Stimulated activated effector memory CD8-positive, alpha-beta T cell treated with anti-CD3 and anti-CD28 coated beads, Interleukin-12 subunit alpha, Interleukin-12 subunit beta, amount 100 ng/mL, for 72 hours (primary cell): ENCODE results near the gene CD6.

Source experiments
- ATAC-seq: fragments of 150-1000 bp; cut with Tn5 transposase; 2 replicates; pipeline ENCODE4 v1.10.0; 2021
- DNase-seq, 2 donors: peaks; one replicate each; pipeline ENCODE4 v3.0.0; 2021 to 2022; ENCODE audit warnings: low spot score in 2 of 2
- H3K27ac Mint-ChIP-seq: one replicate; pipeline ENCODE4 v1.8.0; 2022; ENCODE audit warnings: mild to moderate bottlenecking, mixed read lengths
- H3K36me3 Mint-ChIP-seq: one replicate; pipeline ENCODE4 v1.8.0; 2022; ENCODE audit warnings: mild to moderate bottlenecking, mixed read lengths
- H3K4me1 Mint-ChIP-seq: one replicate; pipeline ENCODE4 v1.8.0; 2022; ENCODE audit warnings: mixed read lengths
- H3K4me3 Mint-ChIP-seq: one replicate; pipeline ENCODE4 v1.8.0; 2022; ENCODE audit warnings: mild to moderate bottlenecking, mixed read lengths
- H3K9me3 Mint-ChIP-seq: one replicate; pipeline ENCODE4 v1.8.0; 2022; ENCODE audit warnings: mixed read lengths

The CD6 gene, protein sequence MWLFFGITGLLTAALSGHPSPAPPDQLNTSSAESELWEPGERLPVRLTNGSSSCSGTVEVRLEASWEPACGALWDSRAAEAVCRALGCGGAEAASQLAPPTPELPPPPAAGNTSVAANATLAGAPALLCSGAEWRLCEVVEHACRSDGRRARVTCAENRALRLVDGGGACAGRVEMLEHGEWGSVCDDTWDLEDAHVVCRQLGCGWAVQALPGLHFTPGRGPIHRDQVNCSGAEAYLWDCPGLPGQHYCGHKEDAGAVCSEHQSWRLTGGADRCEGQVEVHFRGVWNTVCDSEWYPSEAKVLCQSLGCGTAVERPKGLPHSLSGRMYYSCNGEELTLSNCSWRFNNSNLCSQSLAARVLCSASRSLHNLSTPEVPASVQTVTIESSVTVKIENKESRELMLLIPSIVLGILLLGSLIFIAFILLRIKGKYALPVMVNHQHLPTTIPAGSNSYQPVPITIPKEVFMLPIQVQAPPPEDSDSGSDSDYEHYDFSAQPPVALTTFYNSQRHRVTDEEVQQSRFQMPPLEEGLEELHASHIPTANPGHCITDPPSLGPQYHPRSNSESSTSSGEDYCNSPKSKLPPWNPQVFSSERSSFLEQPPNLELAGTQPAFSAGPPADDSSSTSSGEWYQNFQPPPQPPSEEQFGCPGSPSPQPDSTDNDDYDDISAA

DNA sequence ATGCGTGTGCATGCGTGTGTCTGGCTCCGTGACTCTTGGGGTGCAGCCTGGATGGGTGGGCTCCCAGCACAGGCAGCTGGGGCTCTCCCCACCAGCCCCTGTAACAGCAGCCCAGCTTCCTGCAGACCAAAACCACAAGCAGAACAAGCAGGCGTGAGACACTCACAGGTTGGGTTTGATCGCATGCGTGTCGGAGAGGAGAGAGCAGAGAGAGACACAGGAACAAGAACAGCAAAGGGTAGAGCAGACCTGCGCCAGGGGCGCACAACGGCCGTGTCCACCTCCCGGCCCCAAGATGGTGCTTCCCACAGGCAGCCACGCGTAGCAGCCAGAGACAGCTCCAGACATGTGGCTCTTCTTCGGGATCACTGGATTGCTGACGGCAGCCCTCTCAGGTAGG, at the start of gene CD6:
Gene CD6 (plus strand): TSS at position 161 of the 400 bp plus-strand sequence. CDS start 186 bp downstream, at position 347.
- Mint-ChIP-seq H3K27ac (peak within 1 kb of the TSS; percentile 98), H3K4me1 (peaks cover 36% of the 10 kb centered on the region), H3K9me3 (no peaks in the 10 kb centered on the region), H3K4me3 (peak within 1 kb of the TSS; percentile 86), H3K36me3 (peaks cover 40% of the 10 kb centered on the region)
- DNase-seq, result peak in 1 of 2 donors; percentile 81
- ATAC-seq, result peak; percentile 78

DNA sequence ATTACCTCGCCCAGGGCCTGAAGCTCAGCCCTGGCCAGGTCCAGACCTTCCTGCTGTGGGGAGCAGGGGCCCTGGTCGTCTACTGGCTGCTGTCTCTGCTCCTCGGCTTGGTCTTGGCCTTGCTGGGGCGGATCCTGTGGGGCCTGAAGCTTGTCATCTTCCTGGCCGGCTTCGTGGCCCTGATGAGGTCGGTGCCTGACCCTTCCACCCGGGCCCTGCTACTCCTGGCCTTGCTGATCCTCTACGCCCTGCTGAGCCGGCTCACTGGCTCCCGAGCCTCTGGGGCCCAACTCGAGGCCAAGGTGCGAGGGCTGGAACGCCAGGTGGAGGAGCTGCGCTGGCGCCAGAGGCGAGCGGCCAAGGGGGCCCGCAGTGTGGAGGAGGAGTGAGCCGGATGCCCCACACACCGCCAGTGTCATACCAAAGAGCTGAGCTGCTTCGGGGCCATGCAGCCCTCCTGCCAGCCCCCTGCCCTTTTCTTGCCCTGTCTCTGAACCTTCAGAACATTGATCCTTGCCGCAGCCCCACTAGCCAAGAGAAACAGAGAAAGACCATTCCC, 49.6 kb upstream of the CD6 start:
- H3K27ac Mint-ChIP-seq, result no peak overlapping the region
- H3K9me3 Mint-ChIP-seq, result no peaks in the 10 kb centered on the region
- no peak for ATAC-seq
- peaks cover 47% of the 10 kb centered on the region for H3K36me3 Mint-ChIP-seq
- H3K4me3 Mint-ChIP-seq, result no peak overlapping the region
- peaks cover 42% of the 10 kb centered on the region for H3K4me1 Mint-ChIP-seq
- DNase-seq, result no peak

DNA sequence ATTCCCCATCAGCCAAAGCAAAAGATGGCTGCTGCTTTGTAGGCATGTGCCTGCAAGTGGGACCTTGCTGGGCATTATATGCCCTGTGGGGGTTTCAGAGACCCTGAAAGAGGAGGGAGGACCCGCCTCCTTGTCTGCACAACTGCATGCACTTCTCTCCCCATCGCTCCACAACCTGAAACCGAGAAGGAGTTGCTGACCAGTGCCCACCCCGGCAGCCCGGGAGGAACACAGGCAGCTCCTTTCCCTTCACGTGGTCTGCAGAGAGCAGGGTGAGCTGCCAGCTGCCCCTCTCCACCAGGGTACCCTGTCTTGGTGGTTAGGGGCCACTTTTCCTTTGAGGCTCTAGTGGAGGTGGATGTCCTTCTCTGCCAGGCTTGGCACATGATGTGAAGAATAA, 48.6 kb upstream of the CD6 start:
- peaks cover 46% of the 10 kb centered on the region for H3K4me1 Mint-ChIP-seq
- no peak for ATAC-seq
- no peaks in the 10 kb centered on the region for H3K9me3 Mint-ChIP-seq
- H3K36me3 Mint-ChIP-seq, result peaks cover 47% of the 10 kb centered on the region
- no peak overlapping the region for H3K27ac Mint-ChIP-seq
- peak overlapping the region; percentile 61 for H3K4me3 Mint-ChIP-seq
- DNase-seq, result no peak

DNA sequence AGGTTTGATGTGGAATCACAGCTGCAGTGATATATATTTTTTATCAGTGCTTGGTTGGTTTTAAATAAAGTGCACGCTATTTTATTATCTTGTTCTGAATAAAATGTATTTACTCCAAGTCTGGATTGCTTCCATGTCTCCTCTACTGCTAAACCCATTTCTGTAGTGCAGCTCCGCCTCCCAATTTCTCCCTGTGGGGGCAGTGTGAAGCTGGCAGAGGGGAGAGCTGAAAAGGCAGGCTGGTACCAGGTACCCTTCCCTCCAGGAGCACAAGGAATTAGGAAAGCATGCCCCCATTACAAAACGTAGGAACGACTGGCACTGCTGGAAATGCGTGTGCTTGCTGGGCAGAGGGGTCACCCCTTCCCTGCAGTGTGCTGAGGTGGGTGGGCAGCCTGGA, 48.2 kb upstream of the CD6 start:
- Mint-ChIP-seq H3K4me3 (peak overlapping the region; percentile 61), H3K9me3 (no peaks in the 10 kb centered on the region)

DNA sequence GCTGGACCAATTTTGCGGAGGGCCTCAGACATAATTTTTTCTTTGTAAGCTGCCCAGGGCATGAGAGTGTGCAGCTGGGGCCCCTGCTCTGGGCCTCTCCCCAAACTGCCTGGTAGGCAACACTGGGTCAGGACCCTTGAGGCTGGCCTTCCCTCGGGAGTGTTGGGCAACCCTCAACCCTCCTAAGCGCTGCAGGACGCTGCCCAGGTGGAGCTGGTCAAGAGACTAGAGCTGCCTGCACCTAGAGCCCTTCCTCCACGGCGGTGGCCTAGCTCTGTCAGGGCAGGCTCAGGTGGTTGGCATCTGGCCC, 47.7 kb upstream of the CD6 start:
- H3K4me3 Mint-ChIP-seq, result peak overlapping the region; percentile 61
- no peak overlapping the region for H3K27ac Mint-ChIP-seq
- no peaks in the 10 kb centered on the region for H3K9me3 Mint-ChIP-seq
- H3K4me1 Mint-ChIP-seq, result peaks cover 46% of the 10 kb centered on the region
- DNase-seq (no peak), ATAC-seq (no peak)
- H3K36me3 Mint-ChIP-seq, result peaks cover 47% of the 10 kb centered on the region

More for the DNA sequence above, 48.2 kb upstream of the CD6 start:
- H3K4me1 Mint-ChIP-seq, result peaks cover 46% of the 10 kb centered on the region
- ATAC-seq (no peak), DNase-seq (no peak)
- no peak overlapping the region for H3K27ac Mint-ChIP-seq
- H3K36me3 Mint-ChIP-seq, result peaks cover 47% of the 10 kb centered on the region

DNA sequence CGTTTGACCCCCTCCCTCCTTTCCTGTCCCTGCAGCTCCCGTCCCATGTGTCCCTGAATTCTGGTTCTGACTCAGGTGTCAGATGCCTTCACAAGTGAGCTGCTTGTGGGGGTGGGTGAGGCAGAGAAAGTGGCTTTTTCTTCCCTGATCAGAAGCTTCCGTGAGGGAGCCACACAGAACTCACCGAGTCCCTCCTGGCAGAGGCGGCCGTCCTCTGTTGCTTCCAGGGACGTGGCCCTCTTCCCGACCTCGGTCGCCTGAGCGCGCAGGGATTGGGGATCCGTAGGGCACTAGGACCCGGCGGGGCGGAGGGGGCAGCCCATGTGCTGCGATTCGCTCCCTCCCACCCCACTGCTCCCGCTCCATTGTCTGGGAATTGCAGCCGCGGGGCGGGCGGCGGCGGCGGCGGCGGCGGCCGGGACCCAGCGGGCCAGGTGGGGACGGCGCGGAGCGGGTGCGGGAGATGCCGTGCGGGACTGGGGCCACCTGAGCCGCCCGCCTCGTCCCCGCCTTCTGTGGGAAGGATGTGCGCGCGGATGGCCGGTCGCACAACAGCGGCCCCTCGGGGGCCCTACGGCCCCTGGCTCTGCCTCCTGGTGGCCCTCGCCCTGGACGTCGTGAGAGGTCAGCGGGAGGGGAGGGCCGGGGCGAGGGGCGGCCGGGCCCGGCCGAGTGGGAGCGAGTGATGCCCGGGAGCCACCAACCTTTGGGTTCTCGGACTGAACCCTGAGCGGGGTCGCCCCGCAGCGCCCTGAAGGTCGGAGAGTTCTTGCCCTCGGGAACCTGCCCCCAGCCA, 47.2 kb upstream of the CD6 start, which contains the start of gene TMEM132A:
Gene TMEM132A (plus strand): TSS at position 351 of the 796 bp plus-strand sequence. CDS start 174 bp downstream, at position 525.
- ATAC-seq (peak; percentile 20), DNase-seq (no peak)
- no peaks in the 10 kb centered on the region for H3K9me3 Mint-ChIP-seq
- H3K4me3 Mint-ChIP-seq, result peak within 1 kb of the TSS; percentile 61
- no peak within 1 kb of the TSS for H3K27ac Mint-ChIP-seq
- H3K4me1 Mint-ChIP-seq, result peaks cover 44% of the 10 kb centered on the region
- peaks cover 44% of the 10 kb centered on the region for H3K36me3 Mint-ChIP-seq

DNA sequence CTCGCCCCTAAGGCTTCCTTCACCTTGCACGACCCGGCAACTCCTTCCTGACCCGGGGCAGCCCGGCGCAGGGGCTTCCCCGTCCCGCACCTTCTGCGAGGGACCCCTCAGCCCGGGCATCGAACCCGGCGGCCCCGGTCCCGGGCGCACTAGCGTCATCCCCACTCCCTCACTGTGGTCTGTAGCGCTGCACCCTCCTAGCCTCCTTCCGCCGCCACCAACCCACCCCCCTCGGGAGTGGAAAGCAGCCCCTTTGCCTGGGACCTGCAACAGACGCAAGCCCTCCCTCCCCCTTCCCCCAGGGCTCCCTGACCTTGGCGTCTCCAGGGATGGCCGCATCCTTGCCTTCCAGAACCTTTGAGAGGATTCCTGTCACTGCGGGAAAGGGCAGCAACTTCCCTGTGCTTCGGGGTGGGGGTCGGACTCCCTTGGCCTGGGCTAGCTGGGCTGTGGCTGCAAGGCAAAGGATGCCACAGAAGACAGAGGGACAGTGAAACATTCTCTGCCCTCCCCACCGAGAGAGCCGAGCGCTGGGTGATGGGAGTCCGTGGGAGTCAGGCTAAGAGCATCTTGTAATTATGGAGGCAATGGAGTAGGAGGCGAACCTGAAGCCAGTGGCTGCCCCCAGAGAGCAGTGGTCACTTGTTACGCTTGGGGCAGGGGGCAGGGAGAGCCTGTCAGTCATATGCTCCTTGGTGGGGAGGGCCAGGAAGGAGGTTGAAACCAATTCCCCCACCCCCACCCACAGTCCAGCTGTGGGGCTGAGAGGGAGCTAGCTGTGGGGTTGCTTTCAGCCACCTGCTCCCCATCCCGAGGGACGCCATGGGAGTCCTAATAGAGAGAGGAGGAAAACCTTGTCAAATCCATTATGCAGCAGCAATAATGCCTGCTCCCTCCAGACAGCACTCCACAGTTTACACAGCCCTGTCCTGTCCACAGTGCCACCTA, 46.3 kb upstream of the CD6 start:
- DNase-seq, result no peak
- peak overlapping the region; percentile 61 for H3K4me3 Mint-ChIP-seq
- H3K9me3 Mint-ChIP-seq, result no peaks in the 10 kb centered on the region
- H3K27ac Mint-ChIP-seq, result no peak overlapping the region
- H3K4me1 Mint-ChIP-seq, result peaks cover 36% of the 10 kb centered on the region
- peaks cover 35% of the 10 kb centered on the region for H3K36me3 Mint-ChIP-seq
- peak; percentile 33 for ATAC-seq

DNA sequence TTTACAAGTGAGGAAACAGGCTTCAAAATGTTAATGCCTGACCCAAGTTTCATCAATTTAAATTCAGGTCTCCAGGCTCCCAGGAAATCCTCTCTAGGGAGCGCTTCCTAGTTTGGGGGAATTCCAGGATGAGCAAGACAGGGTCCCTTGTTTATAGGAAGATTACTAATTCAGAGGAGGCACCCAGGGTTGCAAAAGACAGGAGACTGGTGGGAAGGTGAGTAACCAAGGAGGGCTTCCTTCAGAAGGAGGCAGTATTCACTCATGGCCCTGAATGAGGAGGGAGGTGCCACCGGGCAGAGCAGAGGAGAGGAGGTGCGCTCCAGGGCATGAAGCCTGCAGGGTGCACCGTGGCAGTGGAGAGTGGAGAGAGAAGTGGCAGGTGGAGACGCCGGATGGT, 45.6 kb upstream of the CD6 start:
- H3K9me3 Mint-ChIP-seq, result no peaks in the 10 kb centered on the region
- no peak for DNase-seq
- H3K27ac Mint-ChIP-seq, result no peak overlapping the region
- peak; percentile 14 for ATAC-seq
- H3K4me3 Mint-ChIP-seq, result peak overlapping the region; percentile 61
- H3K36me3 Mint-ChIP-seq, result peaks cover 28% of the 10 kb centered on the region
- H3K4me1 Mint-ChIP-seq, result peaks cover 36% of the 10 kb centered on the region

DNA sequence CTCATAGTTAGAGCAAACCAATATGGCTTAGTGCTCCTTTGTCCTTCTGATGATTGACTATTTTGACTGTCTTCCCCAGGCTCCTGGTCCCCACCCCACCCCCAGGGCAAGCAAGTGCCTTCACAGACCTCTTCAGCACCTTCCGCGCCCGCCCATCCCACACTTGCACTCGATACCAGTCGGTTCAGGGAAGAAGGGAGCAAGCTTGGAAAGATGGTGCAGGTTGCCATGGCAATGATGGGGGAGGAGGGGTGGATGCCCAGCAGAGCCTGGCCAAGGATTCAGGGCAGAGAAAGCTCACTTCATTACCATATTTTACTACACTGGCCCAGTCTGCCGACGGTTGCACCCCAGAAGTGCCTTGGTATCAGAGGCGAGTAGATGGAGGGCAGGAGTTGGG, 45.0 kb upstream of the CD6 start:
- H3K9me3 Mint-ChIP-seq, result no peaks in the 10 kb centered on the region
- no peak for DNase-seq
- H3K4me1 Mint-ChIP-seq, result peaks cover 36% of the 10 kb centered on the region
- H3K4me3 Mint-ChIP-seq, result no peak overlapping the region
- H3K36me3 Mint-ChIP-seq, result peaks cover 22% of the 10 kb centered on the region
- ATAC-seq, result no peak
- H3K27ac Mint-ChIP-seq, result no peak overlapping the region

DNA sequence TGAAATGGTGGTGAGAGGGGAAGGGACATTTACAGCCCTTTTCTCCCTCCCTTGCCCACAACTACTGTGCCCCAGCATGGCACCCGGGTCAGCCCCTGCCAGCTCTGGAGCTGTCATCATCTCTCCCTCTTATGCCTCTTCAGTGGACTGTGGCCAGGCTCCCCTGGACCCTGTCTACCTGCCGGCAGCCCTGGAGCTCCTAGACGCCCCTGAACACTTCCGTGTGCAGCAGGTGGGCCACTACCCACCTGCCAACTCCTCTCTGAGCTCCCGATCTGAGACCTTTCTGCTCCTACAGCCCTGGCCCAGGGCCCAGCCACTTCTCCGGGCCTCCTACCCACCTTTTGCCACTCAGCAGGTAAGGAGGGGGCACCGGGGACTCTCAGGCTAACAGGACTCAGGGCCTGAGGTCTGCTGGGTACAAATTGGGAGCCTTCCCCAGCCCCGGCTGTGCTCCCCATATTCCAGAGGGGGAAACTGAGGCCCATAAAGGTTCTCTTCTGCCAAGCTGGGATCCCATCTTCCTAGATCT, 44.4 kb upstream of the CD6 start:
- peaks cover 35% of the 10 kb centered on the region for H3K4me1 Mint-ChIP-seq
- ATAC-seq (no peak), DNase-seq (no peak)
- H3K4me3 Mint-ChIP-seq, result no peak overlapping the region
- no peak overlapping the region for H3K27ac Mint-ChIP-seq
- peaks cover 16% of the 10 kb centered on the region for H3K36me3 Mint-ChIP-seq
- H3K9me3 Mint-ChIP-seq, result no peaks in the 10 kb centered on the region

DNA sequence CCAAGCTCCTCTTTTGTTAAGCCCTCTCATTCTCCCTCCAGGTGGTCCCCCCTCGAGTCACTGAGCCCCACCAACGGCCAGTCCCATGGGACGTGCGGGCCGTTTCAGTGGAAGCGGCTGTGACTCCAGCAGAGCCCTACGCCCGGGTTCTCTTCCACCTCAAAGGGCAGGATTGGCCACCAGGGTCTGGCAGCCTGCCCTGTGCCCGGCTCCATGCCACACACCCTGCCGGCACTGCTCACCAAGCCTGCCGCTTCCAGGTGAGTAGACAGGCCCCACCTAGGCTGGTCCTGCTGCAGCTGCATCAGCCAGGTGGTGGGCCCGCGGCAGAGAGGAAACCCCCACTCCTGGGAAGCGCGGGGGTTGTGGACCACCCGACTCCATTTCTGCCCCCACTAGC, 43.9 kb upstream of the CD6 start:
- Mint-ChIP-seq H3K4me3 (no peak overlapping the region), H3K36me3 (peaks cover 11% of the 10 kb centered on the region), H3K4me1 (peaks cover 31% of the 10 kb centered on the region), H3K9me3 (no peaks in the 10 kb centered on the region), H3K27ac (no peak overlapping the region)
- DNase-seq (no peak), ATAC-seq (no peak)

DNA sequence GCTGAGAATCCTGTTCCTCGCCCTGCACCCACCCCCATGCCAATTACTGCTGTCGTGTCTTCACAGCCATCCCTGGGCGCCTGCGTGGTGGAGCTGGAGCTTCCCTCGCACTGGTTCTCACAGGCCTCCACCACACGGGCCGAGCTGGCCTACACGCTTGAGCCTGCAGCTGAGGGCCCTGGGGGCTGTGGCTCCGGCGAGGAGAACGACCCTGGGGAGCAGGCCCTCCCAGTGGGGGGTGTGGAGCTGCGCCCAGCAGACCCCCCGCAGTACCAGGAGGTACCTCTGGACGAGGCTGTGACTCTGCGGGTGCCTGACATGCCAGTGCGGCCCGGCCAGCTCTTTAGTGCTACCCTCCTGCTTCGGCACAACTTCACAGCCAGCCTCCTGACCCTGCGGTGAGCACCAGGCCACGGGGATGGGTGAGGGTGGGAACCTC, 42.9 kb upstream of the CD6 start:
- ATAC-seq, result no peak
- Mint-ChIP-seq H3K4me3 (no peak overlapping the region), H3K27ac (no peak overlapping the region), H3K4me1 (peaks cover 24% of the 10 kb centered on the region), H3K9me3 (no peaks in the 10 kb centered on the region), H3K36me3 (peaks cover under 1% of the 10 kb centered on the region)
- no peak for DNase-seq

DNA sequence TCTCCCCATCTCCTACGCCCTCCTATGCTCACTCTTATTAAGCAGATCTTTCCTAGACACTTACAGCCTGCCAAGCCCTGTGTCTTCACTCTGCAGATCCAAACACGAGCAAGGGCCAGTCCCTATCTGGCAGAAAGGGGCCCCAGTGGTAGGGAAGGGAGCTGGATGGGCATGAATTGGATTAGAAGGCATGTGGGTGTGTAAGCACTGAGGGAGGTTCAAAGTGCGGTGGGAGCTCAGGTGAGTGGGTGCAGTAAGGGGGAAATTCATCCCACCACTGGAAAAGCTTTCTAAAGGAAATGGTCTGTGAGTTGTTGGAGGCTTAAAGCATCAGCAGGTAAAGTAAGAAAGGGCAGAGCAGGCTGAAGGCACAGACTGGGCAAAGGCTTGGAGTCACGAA, 41.7 kb upstream of the CD6 start:
- DNase-seq, result no peak
- Mint-ChIP-seq H3K36me3 (no peaks in the 10 kb centered on the region), H3K27ac (no peak overlapping the region), H3K4me1 (peaks cover 23% of the 10 kb centered on the region), H3K9me3 (no peaks in the 10 kb centered on the region), H3K4me3 (no peak overlapping the region)
- ATAC-seq, result no peak

DNA sequence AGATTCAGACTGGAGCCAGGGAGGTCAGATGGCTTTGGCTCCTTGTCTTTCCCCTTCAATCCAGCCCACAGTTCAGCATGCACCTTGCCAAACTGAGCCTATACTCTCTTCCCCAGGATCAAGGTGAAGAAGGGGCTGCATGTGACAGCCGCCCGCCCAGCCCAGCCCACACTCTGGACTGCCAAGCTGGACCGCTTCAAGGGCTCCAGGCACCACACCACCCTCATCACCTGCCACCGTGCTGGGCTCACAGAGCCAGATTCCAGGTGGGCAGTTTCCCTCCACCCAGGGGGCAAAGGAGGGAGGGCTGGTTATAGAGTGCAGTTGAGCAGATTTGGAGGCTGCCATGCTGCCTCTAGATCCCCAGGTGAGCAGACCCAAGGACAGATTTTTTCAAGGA, 41.1 kb upstream of the CD6 start:
- ATAC-seq, result no peak
- no peaks in the 10 kb centered on the region for H3K36me3 Mint-ChIP-seq
- H3K4me1 Mint-ChIP-seq, result peaks cover 18% of the 10 kb centered on the region
- H3K4me3 Mint-ChIP-seq, result no peak overlapping the region
- DNase-seq, result no peak
- no peaks in the 10 kb centered on the region for H3K9me3 Mint-ChIP-seq
- no peak overlapping the region for H3K27ac Mint-ChIP-seq
